Ishikawa (cell line): Measurements from ENCODE around the gene CDC25C.

ENCODE experiments used
- CEBPB ChIP-seq: IDR thresholded peaks from 2 replicates; pipeline ENCODE4 v1.6.1; 2012
- CREB1 ChIP-seq: IDR thresholded peaks from 2 replicates; pipeline ENCODE4 v1.6.1; 2012; ENCODE audit warnings: low read depth
- EGR1 ChIP-seq: IDR thresholded peaks from 2 replicates; pipeline ENCODE4 v1.6.1; 2012
- EP300 ChIP-seq: IDR thresholded peaks from 2 replicates; pipeline ENCODE4 v1.6.1; 2012; ENCODE audit warnings: borderline replicate concordance
- FOXM1 ChIP-seq: IDR thresholded peaks from 2 replicates; pipeline ENCODE4 v1.6.1; 2012; ENCODE audit warnings: low read depth, borderline replicate concordance
- NFIC ChIP-seq: IDR thresholded peaks from 2 replicates; pipeline ENCODE4 v1.6.1; 2012
- RAD21 ChIP-seq: IDR thresholded peaks from 2 replicates; pipeline ENCODE4 v1.6.1; 2012; ENCODE audit warnings: low read depth
- TAF1 ChIP-seq: IDR thresholded peaks from 2 replicates; pipeline ENCODE4 v1.6.1; 2012; ENCODE audit warnings: low read depth, mild to moderate bottlenecking
- TCF12 ChIP-seq: IDR thresholded peaks from 2 replicates; pipeline ENCODE4 v1.6.1; 2012; ENCODE audit warnings: low read depth
- TEAD4 ChIP-seq: IDR thresholded peaks from 2 replicates; pipeline ENCODE4 v1.6.1; 2012
- YY1 ChIP-seq: IDR thresholded peaks from 2 replicates; pipeline ENCODE4 v1.6.1; 2012; ENCODE audit warnings: low read depth
- ZBTB7A ChIP-seq: IDR thresholded peaks from 2 replicates; pipeline ENCODE4 v1.6.1; 2012; ENCODE audit warnings: low read depth
- TF ChIP-seq, protein P1 (sequence below): IDR thresholded peaks from 2 replicates; pipeline ENCODE4 v1.6.1; 2012
- TF ChIP-seq, protein P2 (sequence below): IDR thresholded peaks from 2 replicates; pipeline ENCODE4 v1.6.1; 2012; ENCODE audit warnings: low read depth, mild to moderate bottlenecking
- TF ChIP-seq, protein P3 (sequence below): IDR thresholded peaks from 2 replicates; pipeline ENCODE4 v1.6.1; 2012

Gene CDC25C

DNA sequence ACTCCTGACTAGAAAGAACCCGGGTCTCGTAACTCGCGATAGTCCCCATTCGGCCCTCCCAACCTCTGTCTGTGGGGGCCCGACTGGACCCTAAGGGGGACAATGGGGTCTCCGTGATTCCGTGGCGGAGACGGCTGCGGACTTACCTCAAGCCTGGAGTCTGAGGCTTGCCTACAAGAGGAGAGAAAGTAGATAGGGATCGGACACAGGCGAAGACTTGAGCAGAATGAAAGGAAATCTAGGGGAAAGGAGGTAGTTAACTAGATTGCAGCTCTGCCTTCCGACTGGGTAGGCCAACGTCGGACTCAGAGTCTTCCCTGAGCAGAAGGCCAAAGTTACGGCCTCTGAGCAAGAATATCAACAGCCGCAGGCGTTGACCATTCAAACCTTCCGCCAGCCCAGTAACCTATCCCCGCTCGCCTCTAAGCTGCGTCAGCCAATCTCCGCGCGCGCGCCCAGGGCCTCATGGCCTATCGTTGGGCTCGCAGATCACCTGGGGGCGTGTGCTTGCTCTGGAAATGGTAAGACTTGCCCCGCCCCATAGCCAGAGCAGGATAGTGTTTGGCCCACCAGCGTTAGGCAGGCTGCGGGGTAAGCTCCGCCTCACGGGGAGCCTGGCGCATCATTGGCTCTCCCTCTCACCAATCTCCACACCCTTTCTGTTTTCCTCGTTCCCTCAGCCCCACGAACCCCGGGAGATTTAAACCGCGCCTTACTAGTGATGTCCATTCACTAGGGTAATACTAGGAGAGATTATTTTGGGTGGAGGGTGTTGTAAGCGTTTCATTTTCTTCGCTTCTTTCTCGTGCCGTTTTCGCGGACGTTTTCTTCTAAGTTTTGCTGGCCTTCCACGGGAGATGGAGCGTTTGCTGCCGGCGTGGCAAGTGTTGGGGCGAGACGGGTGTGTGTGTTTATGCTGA, at the start of gene CDC25C:
CDC25C (minus strand) TSS at position 356 of the 920 bp plus-strand sequence. CDS start 624 bp downstream, outside the sequence.
- TF ChIP-seq TCF12 (peak; percentile 28; the same call in 1 of the 2 replicates), ZBTB7A (0 out of 2 replicates have a peak, but pooled peaks have one; percentile 45), CEBPB (no peak), TAF1 (peak; percentile 58), CREB1 (no peak), FOXM1 (peak; percentile 84), EP300 (no peak), NFIC (no peak), YY1 (no peak), EGR1 (no peak), TEAD4 (no peak), RAD21 (no peak)
- TF ChIP-seq, protein P1, sequence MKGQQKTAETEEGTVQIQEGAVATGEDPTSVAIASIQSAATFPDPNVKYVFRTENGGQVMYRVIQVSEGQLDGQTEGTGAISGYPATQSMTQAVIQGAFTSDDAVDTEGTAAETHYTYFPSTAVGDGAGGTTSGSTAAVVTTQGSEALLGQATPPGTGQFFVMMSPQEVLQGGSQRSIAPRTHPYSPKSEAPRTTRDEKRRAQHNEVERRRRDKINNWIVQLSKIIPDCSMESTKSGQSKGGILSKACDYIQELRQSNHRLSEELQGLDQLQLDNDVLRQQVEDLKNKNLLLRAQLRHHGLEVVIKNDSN, result peak; percentile 16; the same call in 1 of the 2 replicates
- TF ChIP-seq, protein P2, sequence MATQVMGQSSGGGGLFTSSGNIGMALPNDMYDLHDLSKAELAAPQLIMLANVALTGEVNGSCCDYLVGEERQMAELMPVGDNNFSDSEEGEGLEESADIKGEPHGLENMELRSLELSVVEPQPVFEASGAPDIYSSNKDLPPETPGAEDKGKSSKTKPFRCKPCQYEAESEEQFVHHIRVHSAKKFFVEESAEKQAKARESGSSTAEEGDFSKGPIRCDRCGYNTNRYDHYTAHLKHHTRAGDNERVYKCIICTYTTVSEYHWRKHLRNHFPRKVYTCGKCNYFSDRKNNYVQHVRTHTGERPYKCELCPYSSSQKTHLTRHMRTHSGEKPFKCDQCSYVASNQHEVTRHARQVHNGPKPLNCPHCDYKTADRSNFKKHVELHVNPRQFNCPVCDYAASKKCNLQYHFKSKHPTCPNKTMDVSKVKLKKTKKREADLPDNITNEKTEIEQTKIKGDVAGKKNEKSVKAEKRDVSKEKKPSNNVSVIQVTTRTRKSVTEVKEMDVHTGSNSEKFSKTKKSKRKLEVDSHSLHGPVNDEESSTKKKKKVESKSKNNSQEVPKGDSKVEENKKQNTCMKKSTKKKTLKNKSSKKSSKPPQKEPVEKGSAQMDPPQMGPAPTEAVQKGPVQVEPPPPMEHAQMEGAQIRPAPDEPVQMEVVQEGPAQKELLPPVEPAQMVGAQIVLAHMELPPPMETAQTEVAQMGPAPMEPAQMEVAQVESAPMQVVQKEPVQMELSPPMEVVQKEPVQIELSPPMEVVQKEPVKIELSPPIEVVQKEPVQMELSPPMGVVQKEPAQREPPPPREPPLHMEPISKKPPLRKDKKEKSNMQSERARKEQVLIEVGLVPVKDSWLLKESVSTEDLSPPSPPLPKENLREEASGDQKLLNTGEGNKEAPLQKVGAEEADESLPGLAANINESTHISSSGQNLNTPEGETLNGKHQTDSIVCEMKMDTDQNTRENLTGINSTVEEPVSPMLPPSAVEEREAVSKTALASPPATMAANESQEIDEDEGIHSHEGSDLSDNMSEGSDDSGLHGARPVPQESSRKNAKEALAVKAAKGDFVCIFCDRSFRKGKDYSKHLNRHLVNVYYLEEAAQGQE, result no peak
- TF ChIP-seq, protein P3, sequence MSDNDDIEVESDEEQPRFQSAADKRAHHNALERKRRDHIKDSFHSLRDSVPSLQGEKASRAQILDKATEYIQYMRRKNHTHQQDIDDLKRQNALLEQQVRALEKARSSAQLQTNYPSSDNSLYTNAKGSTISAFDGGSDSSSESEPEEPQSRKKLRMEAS, result peak; percentile 70

DNA sequence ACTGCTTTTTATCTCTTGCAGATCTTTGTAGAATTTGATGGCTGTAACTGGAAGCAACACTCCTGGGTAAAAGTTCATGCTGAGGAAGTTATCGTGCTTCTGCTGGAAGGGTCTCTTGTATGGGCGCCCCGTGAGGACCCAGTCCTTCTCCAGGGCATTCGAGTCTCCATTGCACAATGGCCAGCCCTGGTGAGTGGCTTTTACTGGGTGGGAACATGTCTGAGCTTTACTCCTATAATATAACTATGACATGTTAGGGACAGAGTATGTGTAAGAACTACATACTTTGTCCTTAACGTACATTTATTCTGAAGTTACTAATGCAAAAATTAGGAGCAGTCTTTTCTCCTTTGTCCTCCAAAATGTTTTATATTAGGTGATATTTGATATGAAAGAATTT, 41.0 kb upstream of the CDC25C start:
- TF ChIP-seq EP300 (no peak), RAD21 (no peak), CREB1 (no peak), TAF1 (no peak), NFIC (no peak), TCF12 (no peak)

DNA sequence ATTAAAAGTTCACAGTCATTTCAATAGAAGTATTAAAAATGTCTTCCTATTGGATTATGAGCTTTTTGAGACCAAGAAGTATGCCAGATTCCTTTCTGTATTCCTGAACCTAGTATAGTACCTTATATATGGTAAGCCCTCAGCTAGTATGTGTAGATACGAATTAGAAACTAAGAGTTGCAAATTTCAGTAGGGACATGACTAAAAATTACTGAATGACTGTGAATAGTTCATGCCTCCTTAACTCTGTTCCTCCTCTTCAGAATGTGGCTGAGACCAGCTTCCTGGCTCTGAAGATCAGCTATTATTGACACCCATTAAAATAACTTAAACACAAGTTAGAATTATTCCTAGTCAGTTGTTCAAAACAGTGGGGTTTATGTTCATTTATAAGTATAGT, 40.6 kb upstream of the CDC25C start:
- no peak for TF ChIP-seq TCF12
- no peak for TF ChIP-seq FOXM1
- TF ChIP-seq EGR1, result no peak
- no peak for TF ChIP-seq CEBPB

DNA sequence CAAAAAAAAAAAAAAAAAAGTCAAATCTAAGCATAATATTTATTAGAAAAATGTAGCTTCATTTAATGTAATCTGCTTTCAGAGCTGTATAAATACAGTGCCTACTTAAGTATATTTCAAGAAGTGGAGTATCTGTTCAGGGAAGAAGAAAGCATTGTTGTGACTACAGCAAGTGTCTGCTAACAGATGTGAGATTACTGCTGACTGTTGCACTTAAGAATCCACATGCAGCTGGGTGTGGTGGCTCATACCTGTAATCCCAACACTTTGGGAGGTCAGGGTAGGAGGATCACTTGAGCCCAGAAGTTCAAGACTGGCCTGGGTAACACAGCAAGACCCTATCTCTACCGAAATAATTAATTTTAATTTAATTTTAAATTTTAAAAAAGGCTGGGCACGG, 39.9 kb upstream of the CDC25C start:
- no peak for TF ChIP-seq CREB1
- TF ChIP-seq YY1, result no peak
- TF ChIP-seq TCF12, result no peak
- TF ChIP-seq, protein P1, result no peak
- TF ChIP-seq NFIC, result no peak
- no peak for TF ChIP-seq CEBPB
- TF ChIP-seq, protein P3, result no peak
- TF ChIP-seq RAD21, result no peak
- no peak for TF ChIP-seq EP300
- TF ChIP-seq TEAD4, result no peak
- TF ChIP-seq FOXM1, result no peak
- TF ChIP-seq ZBTB7A, result no peak
- TF ChIP-seq, protein P2, result no peak
- TF ChIP-seq EGR1, result no peak

DNA sequence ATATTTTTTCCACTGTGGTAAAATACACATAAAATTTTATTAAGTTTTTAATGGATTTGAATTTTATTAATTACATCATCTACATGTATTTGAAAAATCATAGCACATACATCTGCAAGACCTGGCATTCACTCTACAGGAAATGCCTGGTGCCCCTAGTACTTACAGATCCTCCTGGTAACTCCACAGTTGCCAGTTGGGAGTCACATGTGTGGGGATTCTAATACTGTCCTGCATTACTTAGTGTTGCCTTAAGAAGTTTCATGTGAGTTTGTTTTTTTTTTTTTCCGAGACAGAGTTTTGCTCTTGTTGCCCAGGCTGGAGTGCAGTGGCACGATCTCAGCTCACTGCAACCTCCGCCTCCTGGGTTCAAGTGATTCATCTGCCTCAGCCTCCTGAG, 38.9 kb upstream of the CDC25C start:
- TF ChIP-seq RAD21, result no peak
- no peak for TF ChIP-seq TEAD4
- no peak for TF ChIP-seq NFIC
- no peak for TF ChIP-seq TAF1
- TF ChIP-seq, protein P1, result no peak
- TF ChIP-seq, protein P2, result no peak
- no peak for TF ChIP-seq CREB1
- TF ChIP-seq, protein P3, result no peak
- TF ChIP-seq CEBPB, result no peak
- TF ChIP-seq ZBTB7A, result no peak
- no peak for TF ChIP-seq TCF12
